Thoracic aorta (tissue), 2 donors: ENCODE measurements around the gene ARHGAP24. TPM values are rescaled to one million over a fixed set of nuclear protein-coding genes. Genes with fewer than 3 reads are reported as not detected.

Source experiments
- ATAC-seq: fragments of 150-250 bp; one replicate; pipeline ENCODE4 v1.8.0; 2017; ENCODE audit warnings: low read depth; ENCODE audit not compliant: insufficient number of reproducible peaks, low FRiP score
- DNase-seq: peaks from one replicate; pipeline ENCODE4 v3.0.0-alpha.2; 2020; ENCODE audit warnings: low spot score
- H3K27ac ChIP-seq, 2 donors: fragments of 200-600 bp; sonication (generic); 1 replicate in 1 of 2; 2 replicates in 1 of 2; pipeline ENCODE4 v1.5.1; 2016; ENCODE audit warnings: mild to moderate bottlenecking in 2 of 2, moderate library complexity in 2 of 2
- H3K27me3 ChIP-seq: fragments of 200-600 bp; sonication (generic); replicated peaks from 2 replicates; pipeline ENCODE4 v1.6.0; 2016; ENCODE audit warnings: mild to moderate bottlenecking; ENCODE audit not compliant: insufficient read depth
- H3K36me3 ChIP-seq: fragments of 200-600 bp; sonication (generic); one replicate; pipeline ENCODE4 v1.5.1; 2016
- H3K4me1 ChIP-seq, 2 donors: fragments of 200-600 bp; sonication (generic); 1 replicate in 1 of 2; 2 replicates in 1 of 2; pipeline versions ENCODE4 v1.5.1 to v1.6.0; 2016; ENCODE audit warnings: low read depth in 2 of 2, mild to moderate bottlenecking in 1 of 2; ENCODE audit not compliant: control insufficient read depth in 1 of 2
- H3K4me3 ChIP-seq: fragments of 200-600 bp; sonication (generic); 2 replicates; pipeline ENCODE4 v1.5.1; 2016; ENCODE audit warnings: mild to moderate bottlenecking
- H3K9me3 ChIP-seq: fragments of 200-600 bp; sonication (generic); 2 replicates; pipeline ENCODE4 v1.5.1; 2016
- total RNA-seq, 2 donors: library from RNA; depleted of rRNA; stranded (reverse); fragments of >200 nt; gene quantifications; one replicate each; pipeline versions ENCODE4 v1.1.0 to v1.2.3, GENCODE V29; 2016
- TF ChIP-seq, protein P1 (sequence below): fragments of 200-600 bp; sonication (generic); IDR thresholded peaks from one replicate; pipeline ENCODE4 v1.5.1; 2019; ENCODE audit warnings: antibody characterized with exemption

Gene ARHGAP24
- total RNA-seq, 2 donors from 2014 or later = 30.1 to 43.6 TPM

DNA sequence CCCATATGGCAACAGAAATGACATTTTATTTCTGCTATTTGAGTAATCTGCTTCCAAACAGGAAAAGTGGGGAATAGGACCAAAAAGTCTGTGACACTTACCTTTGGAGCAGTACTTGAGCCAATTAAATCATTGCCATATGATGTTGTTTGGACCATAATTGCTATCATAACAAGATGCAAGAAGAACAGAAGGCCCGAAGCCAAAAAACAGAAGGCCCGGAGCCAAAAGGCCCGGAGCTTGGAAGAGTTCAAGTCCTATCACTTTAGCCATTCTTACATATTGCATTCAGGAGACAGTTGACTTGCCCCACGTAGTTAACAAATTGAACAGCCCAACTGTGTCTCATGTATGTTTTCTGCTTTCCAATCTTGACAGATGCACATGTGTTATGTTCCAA lies 285.6 kb downstream of the ARHGAP24 start:
- Histone ChIP-seq H3K9me3 (no peaks in the 10 kb centered on the region), H3K27me3 (no peaks in the 10 kb centered on the region), H3K27ac (no peak overlapping the region), H3K36me3 (no peaks in the 10 kb centered on the region), H3K4me1 (peaks cover 12 to 19% of the 10 kb centered on the region in 2 donors), H3K4me3 (no peak overlapping the region)
- DNase-seq = no peak
- ATAC-seq = no peak
- TF ChIP-seq, protein P1, sequence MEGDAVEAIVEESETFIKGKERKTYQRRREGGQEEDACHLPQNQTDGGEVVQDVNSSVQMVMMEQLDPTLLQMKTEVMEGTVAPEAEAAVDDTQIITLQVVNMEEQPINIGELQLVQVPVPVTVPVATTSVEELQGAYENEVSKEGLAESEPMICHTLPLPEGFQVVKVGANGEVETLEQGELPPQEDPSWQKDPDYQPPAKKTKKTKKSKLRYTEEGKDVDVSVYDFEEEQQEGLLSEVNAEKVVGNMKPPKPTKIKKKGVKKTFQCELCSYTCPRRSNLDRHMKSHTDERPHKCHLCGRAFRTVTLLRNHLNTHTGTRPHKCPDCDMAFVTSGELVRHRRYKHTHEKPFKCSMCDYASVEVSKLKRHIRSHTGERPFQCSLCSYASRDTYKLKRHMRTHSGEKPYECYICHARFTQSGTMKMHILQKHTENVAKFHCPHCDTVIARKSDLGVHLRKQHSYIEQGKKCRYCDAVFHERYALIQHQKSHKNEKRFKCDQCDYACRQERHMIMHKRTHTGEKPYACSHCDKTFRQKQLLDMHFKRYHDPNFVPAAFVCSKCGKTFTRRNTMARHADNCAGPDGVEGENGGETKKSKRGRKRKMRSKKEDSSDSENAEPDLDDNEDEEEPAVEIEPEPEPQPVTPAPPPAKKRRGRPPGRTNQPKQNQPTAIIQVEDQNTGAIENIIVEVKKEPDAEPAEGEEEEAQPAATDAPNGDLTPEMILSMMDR = no peak

- Histone ChIP-seq H3K27ac (peak overlapping the region; percentile 13 to 70), H3K9me3 (no peaks in the 10 kb centered on the region), H3K4me1 (peaks cover 12 to 19% of the 10 kb centered on the region in 2 donors), H3K27me3 (no peaks in the 10 kb centered on the region), H3K36me3 (no peaks in the 10 kb centered on the region), H3K4me3 (peak overlapping the region; percentile 49)
- DNase-seq (no peak), ATAC-seq (peak; percentile 67)
- TF ChIP-seq, protein P1 = no peak
These were observed 287.0 kb downstream of the ARHGAP24 start for GRCh38 chr4:85761803-85762528.

- Histone ChIP-seq H3K27ac (peak overlapping the region; percentile 13 to 70), H3K9me3 (no peaks in the 10 kb centered on the region), H3K36me3 (no peaks in the 10 kb centered on the region), H3K4me3 (peak overlapping the region; percentile 49), H3K27me3 (no peaks in the 10 kb centered on the region), H3K4me1 (peaks cover 12 to 19% of the 10 kb centered on the region in 2 donors)
- no peak for ATAC-seq
- no peak for DNase-seq
- TF ChIP-seq, protein P1 = no peak
These were observed 287.6 kb downstream of the ARHGAP24 start for GRCh38 chr4:85762529-85762871.

DNA sequence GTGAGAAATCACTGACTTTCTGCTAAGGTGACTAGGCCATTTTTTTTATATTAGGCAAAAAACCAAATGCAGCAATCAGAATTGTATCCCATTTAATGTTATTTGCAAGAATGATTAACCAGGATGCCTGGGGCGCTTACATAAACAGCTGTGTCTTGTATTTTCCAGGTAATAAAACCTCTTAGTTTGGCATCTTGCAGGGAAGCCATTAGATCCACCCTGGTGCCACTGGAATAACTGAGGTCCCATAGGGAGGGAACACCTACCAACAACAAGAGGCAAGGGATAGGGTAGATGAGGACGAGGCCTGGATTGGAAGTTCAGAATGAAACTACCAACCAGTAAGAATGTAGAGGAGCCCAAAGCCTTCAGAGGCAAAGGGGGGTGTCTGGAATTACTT lies 288.3 kb downstream of the ARHGAP24 start:
- DNase-seq (no peak), ATAC-seq (no peak)
- Histone ChIP-seq H3K36me3 (no peaks in the 10 kb centered on the region), H3K4me3 (no peak overlapping the region), H3K4me1 (peaks cover 12 to 19% of the 10 kb centered on the region in 2 donors), H3K27me3 (no peaks in the 10 kb centered on the region), H3K27ac (peak overlapping the region in 1 of 2 donors; percentile 70), H3K9me3 (no peaks in the 10 kb centered on the region)
- TF ChIP-seq, protein P1 = no peak

DNA sequence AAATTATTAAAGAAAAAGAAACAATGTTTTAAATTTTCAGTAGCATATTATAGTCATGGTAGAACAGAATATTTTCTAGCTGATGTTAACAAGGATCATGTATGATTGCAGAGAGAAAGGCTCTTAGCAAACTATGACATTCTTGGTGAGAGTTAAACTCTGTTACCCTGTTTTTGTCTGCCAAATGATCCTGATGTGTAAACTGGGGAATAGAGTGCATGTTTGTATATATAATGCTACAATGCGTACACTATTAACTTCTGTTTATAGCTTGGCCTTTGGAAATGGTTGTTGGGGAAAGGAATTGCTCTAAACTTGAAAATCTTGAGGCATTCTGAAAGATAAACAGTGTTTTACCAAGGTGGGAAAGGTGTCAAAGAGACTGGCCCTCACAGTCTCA lies 292.7 kb downstream of the ARHGAP24 start:
- no peak for ATAC-seq
- no peak for DNase-seq
- H3K9me3 ChIP-seq = no peaks in the 10 kb centered on the region
- H3K4me3 ChIP-seq = no peak overlapping the region
- TF ChIP-seq, protein P1 = no peak
- no peaks in the 10 kb centered on the region for H3K27me3 ChIP-seq
- H3K27ac ChIP-seq = no peak overlapping the region
- peaks cover 4 to 5% of the 10 kb centered on the region in 2 donors for H3K4me1 ChIP-seq
- H3K36me3 ChIP-seq = no peaks in the 10 kb centered on the region
